BLaER1 treated with 17β-estradiol and CSF1 and Interleukin-3, amounts not matched to agents 10 nM and 100 nM (cell line): ENCODE results near the gene GALNTL6.
A peak's percentile ranks its signal among the peaks of the same experiment; 100 is the strongest.

ENCODE experiments used
- H3K27ac ChIP-seq, 11 experiments: shearing (Covaris generic); formaldehyde crosslinking; 2 replicates each; pipeline ENCODE4 v1.8.1; 2022
- H3K27me3 ChIP-seq, 11 experiments: shearing (Covaris generic); formaldehyde crosslinking; 2 replicates each; pipeline ENCODE4 v1.8.1; 2022
- H3K36me3 ChIP-seq, 11 experiments: shearing (Covaris generic); formaldehyde crosslinking; 2 replicates each; pipeline ENCODE4 v1.8.1; 2022
- H3K4me1 ChIP-seq, 10 experiments: shearing (Covaris generic); formaldehyde crosslinking; 2 replicates each; pipeline ENCODE4 v1.8.1; 2022
- H3K4me2 ChIP-seq, 11 experiments: shearing (Covaris generic); formaldehyde crosslinking; 2 replicates each; pipeline ENCODE4 v1.8.1; 2022
- H3K4me3 ChIP-seq, 10 experiments: shearing (Covaris generic); formaldehyde crosslinking; 2 replicates each; pipeline ENCODE4 v1.8.1; 2022
- H3K9ac ChIP-seq, 11 experiments: shearing (Covaris generic); formaldehyde crosslinking; 2 replicates each; pipeline ENCODE4 v1.8.1; 2022
- H3K9me3 ChIP-seq, 11 experiments: shearing (Covaris generic); formaldehyde crosslinking; replicated peaks in 1 of 11; 2 replicates each; pipeline ENCODE4 v1.8.1; 2022
- H4K20me1 ChIP-seq, 11 experiments: shearing (Covaris generic); formaldehyde crosslinking; 2 replicates each; pipeline ENCODE4 v1.8.1; 2022
- Cebpa-rat ChIP-seq, 11 experiments: shearing (Covaris generic); IDR thresholded peaks; 2 replicates each; pipeline ENCODE4 v1.8.1; 2022

The GALNTL6 gene

GRCh38 chr4:173073939-173074500 lies 1260.8 kb downstream of the GALNTL6 start:
- peak overlapping the region in 4 of 11 experiments; percentile 4 to 32 (median 26); a peak in 4 of 22 replicates for H3K27ac ChIP-seq
- H3K4me2 ChIP-seq = peak overlapping the region in 5 of 11 experiments; percentile 11 to 42 (median 15); a peak in 5 of 22 replicates
- no peaks in the 10 kb centered on the region for H3K27me3 ChIP-seq
- peaks cover 0 to 8% (median 0%) of the 10 kb centered on the region in 11 experiments; a peak in 2 of 22 replicates for H3K36me3 ChIP-seq
- H4K20me1 ChIP-seq = no peaks in the 10 kb centered on the region
- no peak for TF ChIP-seq Cebpa-rat (IDR thresholded peaks at IDR 0.05)
- peaks cover 20 to 39% (median 25%) of the 10 kb centered on the region in 11 experiments for H3K9me3 ChIP-seq
- no peak overlapping the region for H3K4me3 ChIP-seq
- no peak overlapping the region for H3K9ac ChIP-seq
- H3K4me1 ChIP-seq = peaks cover 0 to 10% (median 2%) of the 10 kb centered on the region in 10 experiments; a peak in 10 of 20 replicates

GRCh38 chr4:173074501-173074946 lies 1261.3 kb downstream of the GALNTL6 start:
- no peak overlapping the region for H3K9ac ChIP-seq
- H3K27ac ChIP-seq = peak overlapping the region in 3 of 11 experiments; percentile 22 to 32 (median 29); a peak in 3 of 22 replicates

GRCh38 chr4:173076903-173077634 lies 1263.9 kb downstream of the GALNTL6 start:
- no peak overlapping the region for H3K4me2 ChIP-seq

More at GRCh38 chr4:173074501-173074946, 1261.3 kb downstream of the GALNTL6 start:
- Histone ChIP-seq H3K9me3 (peaks cover 15 to 35% (median 23%) of the 10 kb centered on the region in 11 experiments), H3K4me1 (peaks cover 0 to 10% (median 2%) of the 10 kb centered on the region in 10 experiments; a peak in 10 of 20 replicates), H4K20me1 (no peaks in the 10 kb centered on the region), H3K4me3 (no peak overlapping the region), H3K27me3 (no peaks in the 10 kb centered on the region), H3K4me2 (peak overlapping the region in 5 of 11 experiments; percentile 11 to 42 (median 15); a peak in 6 of 22 replicates), H3K36me3 (peaks cover 0 to 8% (median 0%) of the 10 kb centered on the region in 11 experiments; a peak in 2 of 22 replicates)
- peak in 7 of 11 experiments; percentile 9 to 69 (median 48); a peak in 7 of 22 replicates for TF ChIP-seq Cebpa-rat (IDR thresholded peaks at IDR 0.05)

GRCh38 chr4:173088144-173088543 lies 1274.9 kb downstream of the GALNTL6 start:
- no peak for TF ChIP-seq Cebpa-rat (IDR thresholded peaks at IDR 0.05)
- Histone ChIP-seq H3K36me3 (no peaks in the 10 kb centered on the region), H3K9me3 (peaks cover 0 to 18% (median 10%) of the 10 kb centered on the region in 11 experiments; a peak in 8 of 22 replicates), H3K27me3 (no peaks in the 10 kb centered on the region), H4K20me1 (no peaks in the 10 kb centered on the region), H3K9ac (no peak overlapping the region), H3K4me3 (no peak overlapping the region), H3K4me1 (peaks cover 0 to 24% (median 1%) of the 10 kb centered on the region in 10 experiments; a peak in 8 of 20 replicates), H3K4me2 (peak overlapping the region in 4 of 11 experiments; percentile 0 to 68 (median 42); a peak in 7 of 22 replicates), H3K27ac (peak overlapping the region in 1 of 11 experiments; percentile 19; a peak in 1 of 22 replicates)

More at GRCh38 chr4:173076903-173077634, 1263.9 kb downstream of the GALNTL6 start:
- no peak overlapping the region for H3K9ac ChIP-seq
- TF ChIP-seq Cebpa-rat (IDR thresholded peaks at IDR 0.05) = no peak
- no peaks in the 10 kb centered on the region for H3K27me3 ChIP-seq
- H3K27ac ChIP-seq = no peak overlapping the region
- no peaks in the 10 kb centered on the region for H3K36me3 ChIP-seq
- peaks cover 0 to 24% (median 9%) of the 10 kb centered on the region in 11 experiments; a peak in 15 of 22 replicates for H3K9me3 ChIP-seq
- no peaks in the 10 kb centered on the region for H4K20me1 ChIP-seq
- peaks cover 0 to 10% (median 2%) of the 10 kb centered on the region in 10 experiments; a peak in 10 of 20 replicates for H3K4me1 ChIP-seq
- no peak overlapping the region for H3K4me3 ChIP-seq
